Adipose tissue (tissue), 3 donors: ENCODE data around the gene ANKRD65. TPM values are rescaled to one million over a fixed set of nuclear protein-coding genes. Genes with fewer than 3 reads are reported as not detected.
"Not testable (repeated sequence)": the region's sequence is repeated elsewhere in the genome, so short reads cannot be mapped to it uniquely, and the experiment has no call there.

Experiments
- H3K27ac ChIP-seq: one replicate; pipeline ENCODE4 v1.5.1; 2013; ENCODE audit warnings: low read depth, low read length
- WGBS, 3 donors: extraction: QIAGEN DNeasy Blood & Tissue Kit; methylation state at CpG; one replicate each; pipeline ENCODE4 v1.1.7; 2013; 5-methylcytosine and 5-hydroxymethylcytosine counted together
- polyA plus RNA-seq, 3 donors: library from polyadenylated mRNA; stranded (reverse); fragments of 200-250 nt; gene quantifications; one replicate each; pipeline ENCODE4 v1.2.3, GENCODE V29; 2013
- donor health status: healthy with polysubstance abuse.
- donor health status: Bipolar disorder and iron deficiency.
- donor health status: healthy.

The ANKRD65 gene
- polyA plus RNA-seq = 10 to 100 TPM in 2 of 3 donors, 1 to 10 TPM in 1; 9.9 to 25.5 (median 10.6) TPM

DNA sequence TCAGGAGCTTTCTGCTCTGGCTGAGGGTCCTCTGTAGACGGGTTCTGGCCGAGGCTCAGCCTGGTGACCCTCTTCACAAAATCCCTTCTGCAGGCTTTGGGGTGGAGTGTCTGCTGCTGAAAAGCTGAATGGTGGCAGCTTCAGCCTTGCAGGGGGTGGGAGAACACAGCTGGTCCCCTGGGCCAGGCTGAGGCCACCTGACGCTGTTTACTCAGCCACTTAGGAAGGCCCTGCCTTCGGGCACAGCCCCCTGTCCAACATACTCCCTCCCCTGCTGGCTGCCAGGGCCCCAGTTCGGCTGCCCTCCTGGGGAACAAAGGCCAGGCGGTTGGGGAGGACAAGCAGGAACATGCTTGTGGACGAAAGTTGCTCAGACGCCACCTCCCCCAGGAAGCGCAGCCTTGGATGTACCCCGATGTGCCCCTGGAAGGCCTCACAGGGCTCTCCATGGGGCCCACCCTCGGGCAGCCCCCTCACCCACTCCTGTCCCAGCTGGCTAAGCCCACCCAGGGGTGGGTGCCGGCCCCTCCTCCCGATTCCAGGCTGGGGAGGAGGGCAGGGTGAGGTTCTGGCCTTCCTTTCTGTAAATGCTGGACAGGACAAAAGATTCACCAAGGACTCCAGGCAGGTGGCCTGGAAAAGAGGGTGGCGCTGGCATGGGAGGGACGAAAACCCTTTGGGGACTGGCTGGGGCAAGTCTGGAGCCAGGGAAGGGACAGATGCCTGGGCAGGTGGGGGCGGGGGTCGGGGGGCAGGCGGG lies at the start of gene ANKRD65:
ANKRD65 (minus strand) TSS at position 130 of the 760 bp plus-strand sequence. CDS start 271 bp downstream, outside the sequence.
- H3K27ac ChIP-seq = no peak within 1 kb of the TSS
- WGBS, 3 donors = 53 to 88% (median 85%) methylated on average over 18 of the region's 18 CpGs

DNA sequence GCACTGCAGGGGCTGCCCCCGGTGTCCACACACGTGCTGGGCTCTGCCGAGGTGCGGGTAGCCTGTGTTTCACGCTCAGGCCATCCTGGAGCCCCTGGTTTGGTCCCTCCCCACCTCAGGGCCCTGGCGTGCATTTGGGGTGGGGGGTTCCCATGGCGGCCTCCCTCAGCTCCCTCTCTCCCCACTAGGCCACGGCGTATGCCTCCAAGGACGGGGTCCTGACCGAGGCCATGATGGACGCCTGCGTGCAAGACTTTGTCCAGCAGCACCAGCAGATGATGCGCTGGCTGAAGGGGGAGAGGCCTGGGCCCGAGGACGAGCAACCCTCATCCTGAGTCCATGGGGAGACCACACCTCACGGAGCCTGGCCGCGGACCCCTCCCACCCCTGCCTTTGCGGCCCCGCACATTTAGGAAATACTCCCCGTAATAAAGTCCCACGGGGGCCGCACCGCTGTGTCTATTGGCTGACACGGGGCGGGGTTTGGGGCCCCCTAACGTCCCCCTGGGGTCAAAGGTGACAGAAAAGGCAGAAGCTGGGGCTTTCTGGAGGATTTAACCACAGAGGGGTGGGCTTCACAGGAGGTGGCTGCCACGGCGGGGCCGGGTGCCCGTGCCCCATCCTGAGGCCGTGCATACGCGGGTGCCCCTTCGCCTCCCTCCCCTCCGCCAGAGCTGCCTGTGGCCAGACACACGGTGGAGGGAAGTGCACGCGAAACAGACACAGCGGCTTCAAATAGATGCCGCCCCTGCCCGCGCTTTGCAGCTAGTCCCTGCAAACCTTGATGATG lies 47.3 kb upstream of the ANKRD65 start:
- WGBS, 3 donors = 81 to 84% (median 82%) methylated on average over 29 to 35 of the region's 44 CpGs
- not testable (repeated sequence) for H3K27ac ChIP-seq

DNA sequence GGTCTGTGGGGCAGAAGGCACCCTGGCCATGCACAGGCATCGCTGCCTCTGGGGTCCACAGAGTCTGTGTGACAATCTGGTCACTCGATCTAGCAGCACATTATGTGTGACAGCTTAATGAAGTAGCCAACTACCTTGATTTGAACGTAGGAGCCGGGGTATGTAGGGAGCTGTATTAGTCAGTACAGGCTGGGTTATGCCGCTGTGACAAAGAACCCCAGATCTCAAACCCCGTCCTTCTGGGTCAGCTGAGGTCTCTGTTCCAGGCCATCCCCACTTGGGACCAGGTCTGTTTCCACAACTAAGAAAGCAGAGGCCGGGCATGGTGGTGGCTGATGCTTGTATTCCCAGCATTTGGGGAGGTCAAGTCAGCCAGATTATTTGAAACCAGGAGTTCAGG lies 42.2 kb upstream of the ANKRD65 start:
- H3K27ac ChIP-seq = no peak overlapping the region
- 81 to 94% (median 91%) methylated on average over 7 of the region's 7 CpGs for WGBS, 3 donors

DNA sequence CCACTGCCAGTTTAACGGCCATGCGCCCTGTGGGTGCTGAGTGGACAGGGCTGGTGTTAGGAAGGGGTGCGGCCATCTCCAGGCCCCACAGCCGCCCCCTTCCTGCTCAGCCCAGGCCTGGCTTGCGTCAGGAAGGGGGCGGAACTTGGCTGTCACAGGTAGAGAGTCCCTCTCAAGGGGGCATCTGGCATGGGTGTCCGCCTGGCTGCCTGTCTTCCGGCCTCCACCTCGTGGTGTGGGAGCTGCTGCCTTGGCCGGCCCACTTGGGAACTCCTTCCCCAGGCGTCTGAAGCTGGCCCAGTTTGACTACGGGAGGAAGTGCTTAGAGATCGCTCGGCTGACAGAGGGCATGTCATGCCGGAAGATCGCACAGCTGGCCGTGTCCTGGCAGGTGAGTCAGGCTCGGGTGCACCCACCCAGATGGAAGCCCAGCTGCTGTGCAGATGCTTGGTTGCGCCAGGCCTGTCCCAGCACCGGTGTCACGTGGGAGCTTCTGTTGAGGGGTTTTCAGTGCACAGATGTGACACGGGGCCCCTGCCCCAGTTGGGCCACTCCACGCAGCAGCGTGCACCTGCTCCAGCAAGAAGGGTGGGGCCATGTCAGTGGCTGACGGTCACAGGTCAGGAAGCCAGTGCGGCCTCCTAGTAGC lies 41.4 kb upstream of the ANKRD65 start:
- 46 to 48% (median 46%) methylated on average over 26 of the region's 26 CpGs for WGBS, 3 donors
- no peak overlapping the region for H3K27ac ChIP-seq

- H3K27ac ChIP-seq = no peak overlapping the region
- 49 to 62% (median 60%) methylated on average over 17 to 18 of the region's 18 CpGs for WGBS, 3 donors
These were observed 40.7 kb upstream of the ANKRD65 start for GRCh38 chr1:1461721-1462317.

GRCh38 chr1:1460540-1461130 lies 39.6 kb upstream of the ANKRD65 start:
- 50 to 81% (median 57%) methylated on average over 25 to 27 of the region's 27 CpGs for WGBS, 3 donors
- no peak overlapping the region for H3K27ac ChIP-seq

GRCh38 chr1:1459711-1460110 lies 38.6 kb upstream of the ANKRD65 start:
- 90 to 96% (median 91%) methylated on average over 12 to 14 of the region's 14 CpGs for WGBS, 3 donors
- H3K27ac ChIP-seq = not testable (repeated sequence)

DNA sequence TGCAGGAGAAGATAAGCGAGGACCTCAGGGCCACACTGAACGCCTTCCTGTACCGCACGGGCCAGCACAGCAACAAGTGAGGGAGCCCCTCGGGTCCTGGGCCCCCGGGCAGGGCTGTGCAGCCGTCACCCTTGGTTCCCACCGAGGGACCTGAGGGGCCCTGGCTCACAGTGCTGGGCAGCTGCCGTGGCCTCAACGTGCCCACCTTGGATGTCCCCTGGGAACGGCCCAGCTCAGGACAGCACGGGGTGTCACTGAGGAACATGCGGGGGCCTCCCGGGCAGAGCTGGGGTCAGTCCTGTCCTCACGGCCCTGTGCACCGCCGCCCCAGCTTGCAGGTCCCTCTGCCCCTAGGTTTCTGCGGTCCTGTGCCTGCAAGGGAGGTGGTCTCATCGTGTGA lies 38.1 kb upstream of the ANKRD65 start:
- WGBS, 3 donors = 91 to 93% (median 91%) methylated on average over 7 to 15 of the region's 19 CpGs
- not testable (repeated sequence) for H3K27ac ChIP-seq

- not testable (repeated sequence) for H3K27ac ChIP-seq
- 88 to 90% (median 89%) methylated on average over 16 to 17 of the region's 22 CpGs for WGBS, 3 donors
These were observed 35.7 kb upstream of the ANKRD65 start for GRCh38 chr1:1456683-1457255.

DNA sequence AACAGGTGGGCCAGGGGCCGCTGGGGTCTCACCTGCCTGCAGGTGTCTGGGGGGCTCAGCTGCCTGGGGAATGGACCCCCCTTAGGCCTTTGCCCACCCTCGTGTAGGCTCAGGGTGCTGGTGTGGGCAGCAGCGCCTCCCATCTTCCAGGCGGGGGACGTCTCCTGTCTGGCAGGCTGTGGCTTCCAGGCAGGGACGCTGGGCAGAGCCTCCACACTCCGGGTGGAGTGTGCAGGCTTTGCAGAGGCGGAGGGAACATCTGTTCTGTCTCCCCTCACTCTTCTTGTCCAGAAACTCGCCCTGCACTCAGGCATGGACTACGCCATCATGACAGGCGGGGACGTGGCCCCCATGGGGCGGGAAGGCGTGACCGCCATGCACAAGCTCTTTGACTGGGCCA lies 34.9 kb upstream of the ANKRD65 start:
- WGBS, 3 donors = 67 to 89% methylated on average over 1 to 3 of the region's 15 CpGs; no CpG with 5 or more reads in 1 of the 3 donors
- H3K27ac ChIP-seq = not testable (repeated sequence)

DNA sequence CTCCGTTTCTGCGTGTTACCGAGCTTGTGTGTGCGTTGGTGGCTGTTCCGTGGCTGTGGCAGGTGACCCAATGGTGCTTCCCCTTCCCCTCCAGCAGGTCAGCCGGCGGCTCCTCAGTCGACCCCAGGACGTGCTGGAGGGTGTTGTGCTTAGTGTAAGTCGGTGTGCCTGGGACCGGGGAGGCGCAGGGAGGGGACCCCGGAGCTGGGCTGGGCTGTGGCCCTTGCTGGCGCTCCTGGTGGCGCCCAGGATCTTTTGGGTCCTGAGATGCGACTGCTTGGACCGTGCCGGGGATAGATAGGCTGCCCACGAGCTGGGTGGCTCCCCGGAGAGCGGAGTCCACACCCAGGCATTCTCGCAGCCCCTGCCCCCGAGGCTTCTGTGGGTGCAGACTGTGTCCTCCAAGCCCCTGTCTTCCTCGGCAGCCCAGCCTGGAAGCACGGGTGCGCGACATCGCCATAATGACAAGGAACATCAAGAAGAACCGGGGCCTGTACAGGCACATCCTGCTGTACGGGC lies 34.3 kb upstream of the ANKRD65 start:
- 89 to 93% (median 91%) methylated on average over 24 to 26 of the region's 30 CpGs for WGBS, 3 donors

DNA sequence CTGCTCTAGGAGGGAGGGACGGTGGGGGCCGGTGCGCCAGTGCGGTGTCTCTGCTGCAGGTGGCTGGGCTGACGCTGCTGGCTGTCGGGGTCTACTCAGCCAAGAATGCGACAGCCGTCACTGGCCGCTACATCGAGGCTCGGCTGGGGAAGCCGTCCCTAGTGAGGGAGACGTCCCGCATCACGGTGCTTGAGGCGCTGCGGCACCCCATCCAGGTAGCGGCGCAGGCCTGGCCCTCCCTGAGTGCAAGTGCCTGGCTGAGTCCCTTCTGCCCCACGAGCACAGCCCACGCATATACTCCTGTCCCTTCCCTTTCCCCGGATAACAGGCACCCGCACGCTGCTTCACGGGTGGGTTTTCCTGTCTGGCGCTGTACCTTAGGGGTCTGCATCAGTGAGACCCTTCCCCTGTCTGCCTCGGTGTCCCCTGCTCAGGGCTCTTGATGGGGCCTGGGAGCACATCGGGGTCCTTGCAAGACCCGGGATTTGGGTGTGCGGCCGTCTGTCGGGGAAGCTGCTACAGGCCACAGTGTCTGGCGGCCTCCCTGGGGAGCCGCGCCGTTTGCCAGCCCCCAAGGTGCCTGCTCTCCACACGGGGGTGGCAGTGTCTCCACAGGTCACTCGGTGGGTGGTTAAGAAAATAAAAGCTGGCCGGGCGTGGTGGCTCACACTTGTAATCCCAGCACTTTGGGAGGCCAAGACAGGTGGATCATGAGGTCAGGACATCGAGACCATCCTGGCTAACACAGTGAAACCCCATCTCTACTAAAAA lies 33.4 kb upstream of the ANKRD65 start:
- WGBS, 3 donors = 71 to 86% (median 81%) methylated on average over 31 to 36 of the region's 41 CpGs
- not testable (repeated sequence) for H3K27ac ChIP-seq

More for the DNA sequence above, 34.3 kb upstream of the ANKRD65 start:
- H3K27ac ChIP-seq = no peak overlapping the region

DNA sequence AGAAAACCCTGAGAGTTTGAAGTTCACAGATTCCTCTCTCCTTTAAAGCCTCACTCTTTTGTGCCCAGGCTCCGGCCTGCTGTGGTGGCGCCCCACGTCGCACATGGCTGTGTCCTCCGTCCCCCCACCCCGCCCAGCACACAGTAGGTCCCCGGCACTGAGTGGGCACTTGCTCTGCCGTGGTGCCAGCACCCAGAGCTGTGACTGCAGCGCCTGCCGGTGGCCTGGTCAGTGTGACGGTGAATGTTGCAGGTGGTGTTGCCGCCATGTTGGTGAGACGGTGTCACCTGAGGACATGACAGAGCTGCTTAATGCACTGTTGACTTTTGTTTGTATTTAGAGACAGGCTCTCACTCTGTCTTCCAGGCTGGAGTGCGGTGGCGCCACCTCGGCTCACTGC lies 31.8 kb upstream of the ANKRD65 start:
- 91 to 95% (median 95%) methylated on average over 16 of the region's 16 CpGs for WGBS, 3 donors
- no peak overlapping the region for H3K27ac ChIP-seq

DNA sequence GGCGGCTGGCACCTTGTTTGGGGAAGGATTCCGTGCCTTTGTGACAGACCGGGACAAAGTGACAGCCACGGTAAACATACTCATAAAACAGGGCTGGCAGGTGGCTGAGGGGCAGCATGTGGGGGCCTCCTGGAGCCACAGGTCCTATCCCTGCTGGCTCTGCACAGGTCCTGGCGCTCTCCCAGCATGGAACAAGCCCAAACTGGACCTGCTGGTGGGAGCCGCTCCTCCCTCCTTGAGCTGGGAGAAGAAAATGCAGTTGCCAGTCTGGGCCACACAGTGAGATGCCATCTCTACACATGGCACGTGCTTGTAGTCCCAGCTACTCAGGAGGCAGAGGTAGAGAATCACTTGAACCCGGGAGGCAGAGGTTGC lies 31.3 kb upstream of the ANKRD65 start:
- not testable (repeated sequence) for H3K27ac ChIP-seq
- 71 to 84% (median 77%) methylated on average over 8 of the region's 8 CpGs for whole genome bisulfite sequencing, 3 donors

GRCh38 chr1:1451696-1452364 lies 30.8 kb upstream of the ANKRD65 start:
- H3K27ac ChIP-seq = no peak overlapping the region
- 90% methylated on average over 26 of the region's 26 CpGs for WGBS, 3 donors

DNA sequence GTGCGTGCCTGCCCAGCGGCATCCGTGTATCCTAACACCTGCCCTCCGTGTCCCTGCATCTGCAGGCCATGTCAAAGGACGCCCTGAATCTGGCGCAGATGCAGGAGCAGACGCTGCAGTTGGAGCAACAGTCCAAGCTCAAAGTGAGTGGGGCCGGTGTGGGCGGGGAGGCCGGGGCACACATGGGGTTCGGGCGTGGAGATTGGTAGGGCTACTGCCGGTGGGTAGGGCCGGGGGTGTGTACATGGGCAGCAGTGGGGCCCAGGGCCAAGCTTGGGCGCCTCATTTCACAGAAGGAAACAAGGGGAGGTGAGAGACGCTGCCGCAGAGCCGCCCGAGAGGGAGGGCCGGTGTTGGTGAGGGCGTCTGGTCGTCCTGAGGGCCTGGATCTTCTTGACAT lies 29.5 kb upstream of the ANKRD65 start:
- 83 to 85% (median 83%) methylated on average over 16 to 22 of the region's 22 CpGs for WGBS, 3 donors
- H3K27ac ChIP-seq = not testable (repeated sequence)
